ENCODE data around the gene DDIT4L.

GRCh38 chr4:100169491-100170485, 20.5 kb downstream of the DDIT4L start:
- TF ChIP-seq POLR2A (IDR thresholded peaks at IDR 0.05): no peak
- TF ChIP-seq CTCF (IDR thresholded peaks at IDR 0.05): no peak
- TF ChIP-seq POLR2AphosphoS5 (IDR thresholded peaks at IDR 0.05): no peak
